Spleen (tissue), 11 donors: ENCODE results near the gene C11orf24. TPM values are rescaled to one million over a fixed set of nuclear protein-coding genes. Genes with fewer than 3 reads are reported as not detected.
"Not testable (repeated sequence)": the region's sequence is repeated elsewhere in the genome, so short reads cannot be mapped to it uniquely, and the experiment has no call there.

Source experiments
- DNase-seq: peaks from one replicate; pipeline ENCODE4 v3.0.0-alpha.2; 2020
- H3K27ac ChIP-seq, 8 donors: fragments of 200-600 bp; sonication (generic) in 7 of 8; 1 replicate in 4 of 8; 2 replicates in 4 of 8; pipeline versions ENCODE4 v1.5.0 to v1.8.0; 2016 to 2021; ENCODE audit warnings: inconsistent platforms in 4 of 8, mild to moderate bottlenecking in 4 of 8, moderate library complexity in 1 of 8
- H3K27me3 ChIP-seq, 7 donors: fragments of 200-600 bp; sonication (generic) in 6 of 7; replicated peaks in 1 of 7; 1 replicate in 4 of 7; 2 replicates in 3 of 7; pipeline versions ENCODE4 v1.5.0 to v1.8.0; 2016 to 2021; ENCODE audit warnings: inconsistent platforms in 3 of 7, mild to moderate bottlenecking in 1 of 7
- H3K36me3 ChIP-seq, 6 donors: fragments of 200-600 bp; sonication (generic) in 5 of 6; 1 replicate in 4 of 6; 2 replicates in 2 of 6; pipeline versions ENCODE4 v1.5.0 to v1.8.0; 2016 to 2021; ENCODE audit warnings: inconsistent platforms in 2 of 6
- H3K4me1 ChIP-seq, 6 donors: fragments of 200-600 bp; sonication (generic) in 5 of 6; 1 replicate in 3 of 6; 2 replicates in 3 of 6; pipeline versions ENCODE4 v1.5.0 to v1.8.0; 2016 to 2021; ENCODE audit warnings: inconsistent platforms in 3 of 6
- H3K4me3 ChIP-seq, 8 donors: fragments of 200-600 bp; sonication (generic) in 7 of 8; 1 replicate in 4 of 8; 2 replicates in 4 of 8; pipeline versions ENCODE4 v1.5.0 to v1.8.0; 2016 to 2021; ENCODE audit warnings: inconsistent platforms in 4 of 8, mild to moderate bottlenecking in 4 of 8, moderate library complexity in 2 of 8
- H3K9me3 ChIP-seq, 8 donors: fragments of 200-600 bp; sonication (generic) in 7 of 8; 1 replicate in 4 of 8; 2 replicates in 4 of 8; pipeline versions ENCODE4 v1.5.0 to v1.8.0; 2016 to 2021; ENCODE audit warnings: inconsistent platforms in 4 of 8
- CTCF ChIP-seq, 11 experiments: fragments of 200-600 bp in 7 of 11; fragments of 450-650 bp in 4 of 11; sonication (generic) in 4 of 11; IDR thresholded peaks in 8 of 11; conservative IDR thresholded peaks in 3 of 11; 1 replicate in 7 of 11; 2 replicates in 4 of 11; pipeline versions ENCODE4 v1.4.0 to v1.8.0; 2016 to 2021; ENCODE audit warnings: antibody characterized with exemption in 11 of 11, inconsistent platforms in 4 of 11, mild to moderate bottlenecking in 1 of 11
- POLR2A ChIP-seq, 3 donors: fragments of 450-650 bp; IDR thresholded peaks; one replicate each; pipeline ENCODE4 v1.5.1; 2017; ENCODE audit warnings: antibody characterized with exemption in 3 of 3, mild to moderate bottlenecking in 1 of 3
- POLR2AphosphoS5 ChIP-seq, 3 donors: sonication (generic); formaldehyde crosslinking; IDR thresholded peaks; one replicate each; pipeline ENCODE4 v1.5.1; 2017; ENCODE audit warnings: antibody characterized with exemption in 3 of 3
- WGBS, 5 donors: extraction: QIAGEN DNeasy Blood & Tissue Kit in 3 of 5; methylation state at CpG; one replicate each; pipeline versions ENCODE4 v1.1.5 to v1.1.7; 2013 to 2018; 5-methylcytosine and 5-hydroxymethylcytosine counted together
- intact Hi-C: fragments of 100-400 bp; cut with DNase I; formaldehyde crosslinking; loops from one replicate; pipeline ENCODE4 v1.15.0; 2023; ENCODE audit warnings: low total_unique reads
- polyA plus RNA-seq, 3 donors: library from polyadenylated mRNA; stranded (reverse); fragments of 200-250 nt; gene quantifications; one replicate each; pipeline ENCODE4 v1.2.1, GENCODE V29; 2013
- total RNA-seq, 7 donors: library from RNA; depleted of rRNA in 3 of 7; stranded (reverse); fragments of >200 nt in 3 of 7; fragmentation: NEBNext Ultra II Directional in 4 of 7; extraction: Animal tissue kit (Norgen Biotek cat#: 25700) in 4 of 7; gene quantifications; one replicate each; pipeline versions ENCODE4 v1.1.0 to v1.2.1, GENCODE V29; 2016 to 2021
- donor health status: healthy with polysubstance abuse.
- donor health status: DM: no; HTN: no; CAD: no; lungs with moderate emphysema.
- donor health status: DM: no; HTN: no; CAD: no.
- donor health status: Bipolar disorder and iron deficiency.
- donor health status: healthy.
- donor health status: DM: no; HTN: no; CAD: no.
- donor health status: DM: yes; HTN: yes; CAD: no.

The C11orf24 gene
- total and polyA plus RNA-seq, 10 donors: 15.9 to 36.0 (median 24.2) TPM

GRCh38 chr11:68256331-68256741 lies 15.4 kb downstream of the C11orf24 start:
- Histone ChIP-seq H3K4me1 (peaks cover 0 to 18% (median 10%) of the 10 kb centered on the region in 6 donors), H3K9me3 (peaks cover 0 to 5% (median 0%) of the 10 kb centered on the region in 8 donors), H3K4me3 (no peak overlapping the region), H3K36me3 (peaks cover 0 to 14% (median 7%) of the 10 kb centered on the region in 6 donors), H3K27me3 (no peaks in the 10 kb centered on the region), H3K27ac (peak overlapping the region in 5 of 8 donors; percentile 36 to 50 (median 41))
- DNase-seq: no peak
- intact Hi-C loops: loop anchor here (2.0 to 5.0 kb wide), 2 partner anchors 40 to 191 kb away; no protein-coding TSS in a partner anchor
- 74 to 82% (median 79%) methylated on average over 9 of the region's 9 CpGs for WGBS, 5 donors
- no peak for TF ChIP-seq POLR2AphosphoS5 (IDR thresholded peaks at IDR 0.05)

- no peaks in the 10 kb centered on the region for H3K27me3 ChIP-seq
- no peak overlapping the region for H3K4me3 ChIP-seq
- intact Hi-C loops: loop anchor here (5.0 kb wide), 1 partner anchor 192 kb away; no protein-coding TSS in a partner anchor
- H3K36me3 ChIP-seq: peaks cover 0 to 6% (median 0%) of the 10 kb centered on the region in 6 donors
- WGBS, 5 donors: 67 to 89% (median 79%) methylated on average over 13 of the region's 13 CpGs
- H3K27ac ChIP-seq: peak overlapping the region in 2 of 8 donors; percentile 43 to 50
- DNase-seq: no peak
- TF ChIP-seq CTCF (IDR thresholded peaks at IDR 0.05 in 8 of 11, conservative IDR thresholded peaks at IDR 0.05 in 3 of 11) (no peak), POLR2AphosphoS5 (IDR thresholded peaks at IDR 0.05) (no peak), POLR2A (IDR thresholded peaks at IDR 0.05) (no peak)
- peaks cover 0 to 5% (median 0%) of the 10 kb centered on the region in 8 donors for H3K9me3 ChIP-seq
- peaks cover 0 to 18% (median 10%) of the 10 kb centered on the region in 6 donors for H3K4me1 ChIP-seq
Observed at GRCh38 chr11:68255526-68255925, 16.2 kb downstream of the C11orf24 start.

DNA sequence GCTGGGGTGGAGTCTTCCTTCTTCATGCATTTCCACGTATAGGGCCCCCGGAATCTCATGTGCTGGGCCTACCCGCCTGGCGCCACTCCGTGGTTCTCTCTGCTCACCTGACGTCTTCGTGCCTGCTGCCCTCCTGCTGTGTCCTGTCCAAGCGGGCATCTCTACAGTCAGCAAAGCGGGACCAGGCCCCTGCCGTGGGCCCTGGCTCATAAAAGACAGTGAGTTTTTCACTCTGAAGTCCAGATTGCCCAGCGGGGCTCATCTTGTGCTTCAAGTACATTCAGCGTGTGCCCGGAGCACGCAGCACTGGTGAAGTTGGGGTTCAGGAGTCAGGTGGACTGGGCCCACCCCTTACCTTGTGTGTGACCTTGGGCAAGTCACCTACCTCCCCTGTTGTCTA lies 17.4 kb downstream of the C11orf24 start:
- intact Hi-C loops: no loop called here
- no peaks in the 10 kb centered on the region for H3K36me3 ChIP-seq
- H3K27ac ChIP-seq: no peak overlapping the region
- TF ChIP-seq POLR2AphosphoS5 (IDR thresholded peaks at IDR 0.05): no peak
- TF ChIP-seq CTCF (IDR thresholded peaks at IDR 0.05 in 8 of 11, conservative IDR thresholded peaks at IDR 0.05 in 3 of 11): no peak
- no peak for TF ChIP-seq POLR2A (IDR thresholded peaks at IDR 0.05)
- no peaks in the 10 kb centered on the region for H3K27me3 ChIP-seq
- H3K9me3 ChIP-seq: peaks cover 0 to 12% (median 3%) of the 10 kb centered on the region in 8 donors
- WGBS, 5 donors: 91 to 96% (median 93%) methylated on average over 13 to 14 of the region's 14 CpGs
- H3K4me3 ChIP-seq: no peak overlapping the region
- DNase-seq: no peak
- peaks cover 0 to 18% (median 10%) of the 10 kb centered on the region in 6 donors for H3K4me1 ChIP-seq

GRCh38 chr11:68251765-68252164 lies 20.0 kb downstream of the C11orf24 start:
- intact Hi-C loops: no loop called here
- WGBS, 5 donors: 83 to 94% (median 86%) methylated on average over 3 of the region's 3 CpGs
- Histone ChIP-seq H3K36me3 (no peaks in the 10 kb centered on the region), H3K27me3 (no peaks in the 10 kb centered on the region), H3K27ac (no peak overlapping the region), H3K4me1 (peaks cover 0 to 2% (median 0%) of the 10 kb centered on the region in 6 donors), H3K4me3 (no peak overlapping the region), H3K9me3 (peaks cover 0 to 19% (median 9%) of the 10 kb centered on the region in 8 donors)
- TF ChIP-seq POLR2A (IDR thresholded peaks at IDR 0.05) (no peak), POLR2AphosphoS5 (IDR thresholded peaks at IDR 0.05) (no peak), CTCF (IDR thresholded peaks at IDR 0.05 in 8 of 11, conservative IDR thresholded peaks at IDR 0.05 in 3 of 11) (no peak)
- no peak for DNase-seq

DNA sequence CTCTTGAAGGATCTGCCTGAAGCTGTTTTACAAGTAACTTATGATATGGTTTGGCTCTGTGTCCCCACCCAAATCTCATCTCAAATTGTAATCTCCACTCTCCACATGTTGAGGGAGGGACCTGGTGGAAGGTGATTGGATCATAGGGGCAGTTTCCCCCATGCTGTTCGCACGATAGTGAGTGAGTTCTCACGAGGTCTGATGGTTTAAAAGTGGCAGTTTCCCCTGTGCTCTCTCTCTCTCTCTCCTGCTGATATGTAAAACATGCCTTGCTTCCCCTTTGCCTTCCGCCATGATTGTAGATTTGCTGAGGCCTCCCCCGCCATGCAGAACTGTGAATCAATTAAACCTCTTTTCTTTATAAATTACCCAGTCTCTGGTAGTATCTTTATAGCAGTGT lies 26.9 kb downstream of the C11orf24 start:
- peaks cover 0 to 24% (median 20%) of the 10 kb centered on the region in 8 donors for H3K9me3 ChIP-seq
- intact Hi-C loops, H3K4me3 ChIP-seq, H3K27me3 ChIP-seq, DNase-seq, H3K4me1 ChIP-seq, H3K36me3 ChIP-seq, H3K27ac ChIP-seq: not testable (repeated sequence)
- WGBS, 5 donors: 81 to 91% (median 83%) methylated on average over 5 of the region's 5 CpGs

GRCh38 chr11:68243847-68244246 lies 27.9 kb downstream of the C11orf24 start:
- 85 to 100% (median 95%) methylated on average over 1 of the region's 1 CpG for WGBS, 5 donors
- peaks cover 0 to 14% (median 12%) of the 10 kb centered on the region in 8 donors for H3K9me3 ChIP-seq
- DNase-seq, H3K4me1 ChIP-seq, H3K27me3 ChIP-seq, H3K36me3 ChIP-seq, H3K27ac ChIP-seq, intact Hi-C loops, H3K4me3 ChIP-seq: not testable (repeated sequence)
